GM19438 (cell line): ENCODE data around the gene BCL2.
"Not testable (repeated sequence)": the region's sequence is repeated elsewhere in the genome, so short reads cannot be mapped to it uniquely, and the experiment has no call there.

Experiments
- ATAC-seq: cut with Tn5 transposase; IDR thresholded peaks from one replicate; pipeline ENCODE4 v1.9.1; 2021; ENCODE audit warnings: low read depth; ENCODE audit not compliant: unreplicated experiment

Gene BCL2

GRCh38 chr18:63207835-63208234, 111.7 kb downstream of the BCL2 start:
- ATAC-seq = no peak

- no peak for ATAC-seq
These were observed 112.3 kb downstream of the BCL2 start for GRCh38 chr18:63207143-63207790.

GRCh38 chr18:63206433-63207142, 113.0 kb downstream of the BCL2 start:
- ATAC-seq = no peak

- ATAC-seq = no peak
These were observed 113.7 kb downstream of the BCL2 start for GRCh38 chr18:63205791-63206252.

- no peak for ATAC-seq
These were observed 116.1 kb downstream of the BCL2 start for GRCh38 chr18:63203497-63203896.

- ATAC-seq = no peak
These were observed 116.7 kb downstream of the BCL2 start for GRCh38 chr18:63202828-63203227.

- not testable (repeated sequence) for ATAC-seq
These were observed 118.1 kb downstream of the BCL2 start for GRCh38 chr18:63201456-63201855.

- ATAC-seq = no peak
These were observed 119.8 kb downstream of the BCL2 start for GRCh38 chr18:63199743-63200241.

- ATAC-seq = no peak
These were observed 120.5 kb downstream of the BCL2 start for GRCh38 chr18:63198868-63199742.

GRCh38 chr18:63198098-63198760, 121.3 kb downstream of the BCL2 start:
- ATAC-seq = no peak

GRCh38 chr18:63197246-63197869, 122.2 kb downstream of the BCL2 start:
- ATAC-seq = no peak

GRCh38 chr18:63195326-63196159, 124.0 kb downstream of the BCL2 start:
- no peak for ATAC-seq

GRCh38 chr18:63192885-63193349, 126.7 kb downstream of the BCL2 start:
- ATAC-seq = peak; percentile 61

- peak; percentile 15 for ATAC-seq
These were observed 127.3 kb downstream of the BCL2 start for GRCh38 chr18:63192126-63192884.

GRCh38 chr18:63191413-63191812, 128.2 kb downstream of the BCL2 start:
- no peak for ATAC-seq

GRCh38 chr18:63190838-63191237, 128.7 kb downstream of the BCL2 start:
- not testable (repeated sequence) for ATAC-seq

GRCh38 chr18:63189817-63190216, 129.8 kb downstream of the BCL2 start:
- no peak for ATAC-seq

GRCh38 chr18:63189041-63189440, 130.5 kb downstream of the BCL2 start:
- no peak for ATAC-seq
